ENCODE data around the gene NOS1AP.

DNA sequence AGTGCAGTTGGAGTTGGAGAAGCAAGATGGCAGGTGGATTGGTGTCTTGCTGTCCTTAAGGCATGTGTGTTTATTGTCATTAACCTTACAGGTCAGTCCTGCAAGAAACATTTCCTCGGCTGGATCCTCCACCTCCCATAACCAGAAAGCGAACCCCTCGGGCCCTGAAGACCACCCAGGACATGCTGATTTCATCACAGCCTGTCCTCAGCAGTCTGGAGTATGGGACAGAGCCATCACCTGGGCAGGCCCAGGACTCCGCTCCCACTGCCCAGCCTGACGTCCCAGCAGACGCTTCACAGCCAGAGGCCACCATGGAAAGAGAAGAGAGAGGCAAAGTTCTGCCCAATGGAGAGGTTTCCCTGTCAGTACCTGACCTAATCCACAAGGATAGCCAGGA lies 313.6 kb downstream of the NOS1AP start:
- TF ChIP-seq, protein P1, sequence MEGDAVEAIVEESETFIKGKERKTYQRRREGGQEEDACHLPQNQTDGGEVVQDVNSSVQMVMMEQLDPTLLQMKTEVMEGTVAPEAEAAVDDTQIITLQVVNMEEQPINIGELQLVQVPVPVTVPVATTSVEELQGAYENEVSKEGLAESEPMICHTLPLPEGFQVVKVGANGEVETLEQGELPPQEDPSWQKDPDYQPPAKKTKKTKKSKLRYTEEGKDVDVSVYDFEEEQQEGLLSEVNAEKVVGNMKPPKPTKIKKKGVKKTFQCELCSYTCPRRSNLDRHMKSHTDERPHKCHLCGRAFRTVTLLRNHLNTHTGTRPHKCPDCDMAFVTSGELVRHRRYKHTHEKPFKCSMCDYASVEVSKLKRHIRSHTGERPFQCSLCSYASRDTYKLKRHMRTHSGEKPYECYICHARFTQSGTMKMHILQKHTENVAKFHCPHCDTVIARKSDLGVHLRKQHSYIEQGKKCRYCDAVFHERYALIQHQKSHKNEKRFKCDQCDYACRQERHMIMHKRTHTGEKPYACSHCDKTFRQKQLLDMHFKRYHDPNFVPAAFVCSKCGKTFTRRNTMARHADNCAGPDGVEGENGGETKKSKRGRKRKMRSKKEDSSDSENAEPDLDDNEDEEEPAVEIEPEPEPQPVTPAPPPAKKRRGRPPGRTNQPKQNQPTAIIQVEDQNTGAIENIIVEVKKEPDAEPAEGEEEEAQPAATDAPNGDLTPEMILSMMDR (IDR thresholded peaks at IDR 0.05) = no peak
- TF ChIP-seq POLR2A (IDR thresholded peaks at IDR 0.05) = no peak

Data from stomach (tissue), 4 donors.